MM.1S (cell line): ENCODE measurements around the gene CDC14A.

Experiments used
- CTCF ChIP-seq: fragments of 300-600 bp; sonication (generic); IDR thresholded peaks from 2 replicates; pipeline ENCODE4 v1.5.1; 2016; ENCODE audit warnings: antibody characterized with exemption, low read length, mixed read lengths
- EZH2 ChIP-seq: fragments of 300-600 bp; sonication (generic); optimal IDR thresholded peaks from 2 replicates; pipeline ENCODE3; 2017; ENCODE audit warnings: low read depth, mild to moderate bottlenecking, antibody characterized with exemption, low read length, mixed read lengths
- EZH2phosphoT487 ChIP-seq: fragments of 300-600 bp; sonication (generic); IDR thresholded peaks from 2 replicates; pipeline ENCODE4 v1.6.1; 2018; ENCODE audit warnings: antibody characterized with exemption, low read length

- TF ChIP-seq CTCF, result 0 out of 2 replicates have a peak, but pooled peaks have one; percentile 13
- TF ChIP-seq EZH2, result no peak
- TF ChIP-seq EZH2phosphoT487, result no peak
These were observed 91.7 kb downstream of the CDC14A start for GRCh38 chr1:100443811-100444571.
